GM21360 (cell line): ENCODE data around the gene SLC10A3.
A peak's percentile ranks its signal among the peaks of the same experiment; 100 is the strongest.

ENCODE experiments used
- ATAC-seq: cut with Tn5 transposase; IDR thresholded peaks from one replicate; pipeline ENCODE4 v1.9.1; 2021; ENCODE audit warnings: mild to moderate bottlenecking, moderate library complexity; ENCODE audit not compliant: unreplicated experiment

The SLC10A3 gene

GRCh38 chrX:154490414-154491083, at the start of gene SLC10A3:
TSS of gene SLC10A3 (minus strand) at chrX:154490629. CDS start at chrX:154488940, 1,689 bp downstream.
- peak; percentile 79 for ATAC-seq

- ATAC-seq, result no peak
Observed at GRCh38 chrX:154539077-154539476, 48.6 kb upstream of the SLC10A3 start.

GRCh38 chrX:154535892-154536291, 45.5 kb upstream of the SLC10A3 start:
- no peak for ATAC-seq

- peak; percentile 90 for ATAC-seq
Observed at GRCh38 chrX:154534526-154535322, 44.3 kb upstream of the SLC10A3 start.

GRCh38 chrX:154532690-154533089, 42.3 kb upstream of the SLC10A3 start:
- no peak for ATAC-seq

GRCh38 chrX:154531626-154532025, 41.2 kb upstream of the SLC10A3 start:
- ATAC-seq, result no peak

GRCh38 chrX:154530286-154530685, 39.9 kb upstream of the SLC10A3 start:
- no peak for ATAC-seq

- no peak for ATAC-seq
Observed at GRCh38 chrX:154529206-154529612, 38.8 kb upstream of the SLC10A3 start.

GRCh38 chrX:154526901-154527675, 36.7 kb upstream of the SLC10A3 start:
- peak; percentile 51 for ATAC-seq

GRCh38 chrX:154525606-154526490, 35.4 kb upstream of the SLC10A3 start:
- no peak for ATAC-seq

- ATAC-seq, result no peak
Observed at GRCh38 chrX:154519389-154519788, 29.0 kb upstream of the SLC10A3 start.

- no peak for ATAC-seq
Observed at GRCh38 chrX:154517101-154517781, 26.8 kb upstream of the SLC10A3 start.

- ATAC-seq, result no peak
Observed at GRCh38 chrX:154516656-154517100, 26.2 kb upstream of the SLC10A3 start.

- ATAC-seq, result peak; percentile 90
Observed at GRCh38 chrX:154515966-154516655, 25.7 kb upstream of the SLC10A3 start, which contains the start of gene FAM3A. TSS of gene FAM3A (minus strand) at chrX:154516232. CDS start at chrX:154515772, 460 bp downstream.

- ATAC-seq, result no peak
Observed at GRCh38 chrX:154515090-154515965, 24.9 kb upstream of the SLC10A3 start.

- ATAC-seq, result no peak
Observed at GRCh38 chrX:154513716-154514115, 23.3 kb upstream of the SLC10A3 start.

- ATAC-seq, result no peak
Observed at GRCh38 chrX:154512879-154513553, 22.6 kb upstream of the SLC10A3 start.

GRCh38 chrX:154511761-154512160, 21.3 kb upstream of the SLC10A3 start:
- ATAC-seq, result no peak
